ENCODE measurements around the gene OSBPL2.

- TF ChIP-seq CTCF (IDR thresholded peaks at IDR 0.05), result no peak
- TF ChIP-seq TCF7L2 (IDR thresholded peaks at IDR 0.05; ENCODE audit: low read depth, low read length), result no peak
- TF ChIP-seq POLR2AphosphoS5 (IDR thresholded peaks at IDR 0.05; ENCODE audit: low read depth, low read length), result 0 out of 2 replicates have a peak, but pooled peaks have one; percentile 12
These were observed 72.4 kb downstream of the OSBPL2 start for GRCh38 chr20:62310757-62311121.
